Neural progenitor cell (in vitro differentiated cells): ENCODE measurements around the gene TSEN54.

Experiments
- CTCF ChIP-seq: fragments of 200-600 bp; sonication (generic); IDR thresholded peaks from 2 replicates; pipeline ENCODE4 v1.5.1; 2017; ENCODE audit warnings: antibody characterized with exemption, mild to moderate bottlenecking
- EZH2 ChIP-seq: fragments of 200-600 bp; sonication (generic); IDR thresholded peaks from 2 replicates; pipeline ENCODE4 v1.6.1; 2017; ENCODE audit warnings: antibody characterized with exemption, mild to moderate bottlenecking, moderate library complexity
- EZH2phosphoT487 ChIP-seq: fragments of 200-600 bp; sonication (generic); IDR thresholded peaks from 2 replicates; pipeline ENCODE4 v1.6.1; 2017; ENCODE audit warnings: antibody characterized with exemption

GRCh38 chr17:75511610-75512575, 4.4 kb upstream of the TSEN54 start:
- TF ChIP-seq CTCF (no peak), EZH2phosphoT487 (no peak), EZH2 (no peak)
